NCI-H524 (cell line): ENCODE measurements around the gene OTUD5.

Experiments used
- DNase-seq, 2 experiments: peaks; one replicate each; lab custom pipeline; 2025; lab: John Stamatoyannopoulos, UW

OTUD5 gene

GRCh38 chrX:48911412-48912182 lies 45.8 kb downstream of the OTUD5 start, which contains the start of gene SLC35A2:
TSS of gene SLC35A2 (minus strand) at chrX:48911646. CDS start at chrX:48911636, 10 bp downstream.
- DNase-seq: peak; percentile 72 to 78

DNA sequence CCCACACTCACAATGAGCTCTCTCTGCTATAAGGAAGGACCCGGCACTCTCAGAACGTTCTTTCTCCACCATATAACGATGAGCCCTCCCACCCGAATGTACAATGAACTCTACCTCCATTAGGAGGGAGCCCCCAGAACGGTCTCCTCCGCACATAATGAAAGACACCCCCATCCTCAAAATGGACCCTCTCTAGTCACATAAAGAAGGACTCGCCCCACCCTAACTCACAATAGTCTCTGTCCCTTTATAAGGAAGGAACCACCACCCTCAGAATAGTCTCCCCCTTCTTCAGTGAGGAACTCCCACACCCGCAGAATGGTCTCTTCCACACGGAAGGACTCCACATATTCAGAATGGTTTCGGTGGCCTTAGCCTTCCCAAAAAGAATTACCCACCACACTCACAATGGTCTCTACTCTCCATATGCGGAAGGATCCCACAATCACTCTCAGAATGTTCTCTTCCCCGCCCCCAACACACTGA lies 46.4 kb downstream of the OTUD5 start:
- DNase-seq: no peak

DNA sequence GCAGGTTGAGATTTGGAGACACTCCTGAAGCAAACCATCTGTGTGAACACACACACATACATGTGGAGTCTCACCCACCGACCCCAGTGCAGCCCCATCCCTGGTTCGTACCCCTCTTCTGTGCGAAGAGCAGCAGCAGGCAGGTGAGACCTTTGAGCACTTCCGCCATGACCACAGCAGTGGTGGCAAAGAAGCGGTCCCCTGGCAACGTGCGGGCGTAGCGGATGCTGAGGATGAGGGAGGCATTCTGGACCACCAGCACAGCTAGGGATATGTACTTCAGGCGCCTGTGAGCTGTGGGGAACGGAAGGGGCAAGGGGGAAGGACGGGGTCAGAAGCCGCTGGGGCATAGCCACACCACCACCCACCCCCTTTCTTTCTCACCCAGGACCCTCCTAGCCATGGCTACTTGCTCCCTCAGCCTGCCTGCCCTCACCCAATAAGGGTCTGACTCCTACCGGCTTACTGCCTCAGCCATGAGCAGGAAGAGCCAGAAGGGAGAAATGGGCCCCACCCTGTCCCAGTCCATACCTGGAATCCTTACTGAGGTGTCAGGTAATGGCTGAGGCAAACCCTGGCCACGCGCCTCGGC lies 47.6 kb downstream of the OTUD5 start:
- no peak for DNase-seq

GRCh38 chrX:48908600-48908999 lies 48.8 kb downstream of the OTUD5 start:
- no peak for DNase-seq

DNA sequence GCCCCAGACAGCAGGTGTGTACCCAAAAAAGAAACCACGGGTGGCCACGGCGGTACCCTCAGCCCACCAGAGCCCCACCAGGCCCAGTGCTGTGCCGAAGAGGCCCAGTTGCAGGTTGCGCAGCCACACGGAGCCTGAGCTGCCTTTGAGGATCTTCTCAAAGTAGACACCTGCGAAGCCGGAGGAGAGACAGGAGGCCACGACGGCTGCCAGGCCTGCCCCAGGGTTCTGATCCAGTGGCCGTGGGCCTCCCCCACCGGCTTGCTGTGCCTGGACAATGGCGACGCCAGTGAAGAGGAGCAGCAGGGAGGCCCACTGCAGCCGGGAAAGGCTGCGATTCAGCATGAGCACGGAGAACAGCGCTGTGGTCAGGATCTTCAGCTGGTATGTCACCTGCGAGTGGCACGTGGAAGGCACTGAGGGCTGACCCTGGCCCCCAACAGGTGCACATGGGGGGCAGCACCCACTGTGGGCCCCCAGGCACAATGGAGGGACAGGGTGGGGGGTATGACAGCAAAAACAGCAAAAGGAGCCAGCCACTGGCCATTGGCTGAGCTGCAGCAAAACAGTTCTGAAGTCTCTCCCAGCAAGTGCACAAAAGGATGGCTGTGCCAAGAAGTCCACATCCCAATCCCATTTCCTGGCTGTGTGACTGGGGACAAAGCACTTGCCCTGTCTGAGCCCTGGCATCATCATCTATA lies 52.2 kb downstream of the OTUD5 start:
- no peak for DNase-seq

- no peak for DNase-seq
Measured at GRCh38 chrX:48904626-48905025, 52.8 kb downstream of the OTUD5 start.

- no peak for DNase-seq
Measured at GRCh38 chrX:48904180-48904579, 53.2 kb downstream of the OTUD5 start.

DNA sequence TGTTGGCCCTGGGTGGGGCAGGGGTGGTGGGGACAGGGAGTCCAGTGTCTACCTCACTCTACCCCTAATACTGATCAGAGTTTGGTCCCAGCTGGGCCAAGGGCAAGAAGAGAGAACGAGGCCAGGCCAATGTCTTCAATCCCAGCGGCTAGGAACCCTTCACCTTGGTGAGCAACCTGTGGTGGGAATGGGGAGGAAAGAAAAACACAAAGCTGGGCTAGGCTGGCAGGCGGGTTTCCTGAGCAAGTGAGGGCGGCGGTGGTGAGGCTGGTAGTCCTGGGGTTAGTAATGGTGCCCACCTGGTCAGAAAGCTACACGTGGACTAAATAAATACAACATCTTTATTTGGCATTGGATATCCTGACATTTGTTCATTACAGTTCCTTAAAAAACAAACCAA lies 54.1 kb downstream of the OTUD5 start:
- DNase-seq: no peak

DNA sequence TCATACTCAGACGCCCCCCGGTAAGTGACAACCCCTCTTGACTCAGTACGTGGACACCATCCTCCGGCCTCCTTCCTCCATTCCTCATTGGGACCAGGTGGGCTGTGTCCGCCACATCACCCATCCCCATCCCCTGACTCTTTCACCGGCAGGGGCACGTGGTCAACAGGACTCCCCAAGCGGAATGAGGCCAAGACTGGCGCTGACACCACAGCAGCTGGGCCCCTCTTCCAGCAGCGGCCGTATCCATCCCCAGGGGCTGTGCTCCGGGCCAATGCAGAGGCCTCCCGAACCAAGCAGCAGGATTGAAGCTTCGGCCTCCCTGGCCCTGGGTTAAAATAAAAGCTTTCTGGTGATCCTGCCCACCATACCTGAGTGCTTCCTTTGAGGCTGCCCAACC lies 54.6 kb downstream of the OTUD5 start:
- DNase-seq: no peak

DNA sequence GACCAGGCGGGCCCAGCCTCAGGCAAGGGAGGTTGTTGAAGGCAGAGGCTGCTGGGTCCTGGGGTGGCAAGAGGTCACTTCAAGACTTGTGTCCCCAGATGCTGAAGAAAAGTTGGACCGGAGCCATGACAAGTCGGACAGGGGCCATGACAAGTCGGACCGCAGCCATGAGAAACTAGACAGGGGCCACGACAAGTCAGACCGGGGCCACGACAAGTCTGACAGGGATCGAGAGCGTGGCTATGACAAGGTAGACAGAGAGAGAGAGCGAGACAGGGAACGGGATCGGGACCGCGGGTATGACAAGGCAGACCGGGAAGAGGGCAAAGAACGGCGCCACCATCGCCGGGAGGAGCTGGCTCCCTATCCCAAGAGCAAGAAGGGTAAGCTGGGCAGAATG lies 55.3 kb downstream of the OTUD5 start:
- no peak for DNase-seq

- DNase-seq: no peak
Measured at GRCh38 chrX:48901069-48901468, 56.3 kb downstream of the OTUD5 start.

DNA sequence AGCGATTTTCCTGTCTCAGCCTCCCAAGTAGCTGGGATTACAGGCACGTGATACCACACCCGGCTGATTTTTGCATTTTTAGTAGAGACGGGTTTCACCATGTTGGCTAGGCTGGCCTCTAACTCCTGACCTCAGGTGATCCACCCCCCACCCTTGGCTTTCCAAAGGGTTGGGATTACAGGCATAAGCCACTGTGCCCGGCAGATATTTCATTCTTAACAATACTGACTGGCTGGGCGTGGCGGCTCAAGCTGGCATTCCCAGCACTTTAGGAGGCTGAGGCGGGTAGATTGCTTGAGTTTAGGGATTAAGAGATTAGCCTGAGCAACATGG lies 58.4 kb downstream of the OTUD5 start:
- DNase-seq: peak; percentile 10 to 25

- DNase-seq: peak; percentile 96 to 97
Measured at GRCh38 chrX:48897625-48898306, 59.6 kb downstream of the OTUD5 start, which contains the start of the genes PQBP1 and TIMM17B. TSS of gene PQBP1 (plus strand) at chrX:48897930. CDS start at chrX:48898510, 580 bp downstream. TSS of gene TIMM17B (minus strand) at chrX:48897768. CDS start at chrX:48897749, 19 bp downstream.

- peak; percentile 68 to 70 for DNase-seq
Measured at GRCh38 chrX:48897157-48897624, 60.2 kb downstream of the OTUD5 start.

DNA sequence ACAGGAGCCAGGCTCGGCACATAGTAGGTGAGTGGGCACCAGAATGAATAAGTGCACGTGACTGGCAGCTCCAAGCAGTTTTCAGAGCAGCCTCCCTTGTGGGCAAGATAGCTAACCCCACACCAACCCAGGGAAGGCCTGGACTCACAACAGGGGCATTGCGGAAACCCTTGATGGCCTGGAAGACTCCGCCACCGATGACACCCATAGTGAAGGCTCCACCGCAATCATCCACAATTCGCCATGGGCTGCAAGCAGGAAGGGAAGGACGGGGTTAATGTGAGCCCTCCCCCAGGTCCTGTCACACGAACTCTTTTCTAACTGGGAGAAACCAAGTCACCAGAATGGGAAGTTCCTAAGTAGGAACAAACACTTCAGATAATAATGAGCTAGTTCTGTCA lies 60.8 kb downstream of the OTUD5 start:
- no peak for DNase-seq

DNA sequence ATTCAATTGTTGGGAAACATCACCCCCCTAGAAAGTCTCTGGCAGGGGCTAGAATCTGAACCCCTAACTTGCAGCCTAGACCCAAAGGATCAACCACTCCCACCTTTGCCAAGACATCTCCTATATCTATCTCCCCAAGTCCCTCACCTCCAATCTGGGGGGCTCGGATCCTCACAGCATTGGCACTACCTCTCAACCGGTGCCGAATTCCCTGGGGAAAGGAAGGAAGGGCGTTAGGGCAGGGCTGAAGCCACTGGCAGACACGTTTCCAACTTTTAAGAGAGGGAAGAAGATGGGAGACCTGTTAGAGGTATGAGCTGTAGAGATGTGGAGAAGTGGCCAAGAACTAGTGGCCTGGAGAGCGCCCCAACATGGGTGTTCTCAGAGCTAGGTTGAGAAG lies 62.5 kb downstream of the OTUD5 start:
- DNase-seq: no peak

- no peak for DNase-seq
Measured at GRCh38 chrX:48893556-48894348, 63.7 kb downstream of the OTUD5 start.

- DNase-seq: no peak
Measured at GRCh38 chrX:48892896-48893295, 64.5 kb downstream of the OTUD5 start.

DNA sequence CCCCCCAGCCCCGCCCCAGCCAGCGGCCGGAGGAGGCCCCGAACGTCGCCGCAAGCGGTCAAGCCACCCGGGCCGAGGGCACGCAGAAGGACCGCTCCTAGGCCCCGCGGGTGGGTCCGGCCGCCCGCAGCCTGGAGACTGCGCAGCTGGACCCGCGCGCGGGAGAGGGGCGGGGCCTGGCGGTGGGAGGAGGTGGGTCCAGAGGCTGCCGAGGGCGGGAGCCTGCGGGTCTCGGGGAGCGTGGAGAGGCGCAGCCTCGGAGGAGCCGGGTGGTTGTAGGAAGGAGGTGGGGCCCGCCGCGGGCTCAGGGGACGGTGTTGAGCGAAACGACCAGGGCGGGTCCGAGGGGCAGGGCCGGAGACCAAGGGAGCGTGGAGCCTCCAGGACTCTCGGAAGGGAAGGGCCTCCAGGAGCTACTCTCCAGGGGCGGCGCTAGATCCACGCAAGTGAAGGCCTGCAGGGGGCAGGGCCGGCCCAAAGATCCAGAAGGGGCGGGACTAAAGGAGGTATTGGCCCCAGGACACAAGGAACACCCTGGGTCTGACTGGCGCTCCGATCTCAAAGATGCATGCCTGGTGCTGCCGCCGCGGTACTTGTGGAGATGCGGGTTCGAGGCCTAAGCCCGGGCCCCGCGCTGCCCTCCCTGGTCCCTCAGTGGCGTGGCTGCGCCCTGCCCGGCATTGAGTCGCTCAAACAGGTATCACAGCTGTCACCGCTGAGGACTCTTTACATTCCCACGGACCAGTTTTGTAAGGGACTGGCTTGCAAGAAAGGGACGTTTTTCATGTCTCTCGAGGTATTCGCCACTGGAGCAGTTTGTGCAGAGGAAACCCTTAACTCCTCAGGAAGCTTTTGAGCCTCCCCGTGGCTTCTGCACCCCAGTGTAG lies 65.8 kb downstream of the OTUD5 start:
- DNase-seq: peak; percentile 81 to 93

DNA sequence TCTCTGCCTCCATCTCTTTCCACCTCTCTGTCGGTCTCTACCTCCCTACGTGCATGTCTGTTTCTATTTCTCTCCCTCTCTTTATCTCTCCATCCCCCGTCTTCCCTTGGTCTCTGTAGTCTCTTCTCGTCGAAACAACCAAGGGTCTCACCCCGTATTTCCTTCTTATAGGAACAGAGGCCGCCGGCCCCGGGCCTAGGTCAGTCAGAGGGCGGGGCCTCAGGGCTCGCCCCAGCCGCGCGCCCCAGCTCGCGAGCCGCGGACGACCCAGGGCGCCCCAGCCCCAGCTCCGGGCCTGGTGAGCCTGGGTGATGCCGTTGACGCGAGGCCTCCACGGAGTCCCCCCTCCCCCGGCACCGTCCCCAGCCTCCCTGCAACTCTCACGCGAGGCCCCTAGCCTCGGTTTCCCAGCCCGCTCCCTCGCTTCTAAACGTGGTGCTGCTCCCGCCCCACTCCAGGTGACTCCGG lies 66.4 kb downstream of the OTUD5 start:
- DNase-seq: peak in 1 of 2 experiments; percentile 41
